Skeletal muscle tissue (tissue), 4 donors: ENCODE data around the gene VAV2. TPM values are rescaled to one million over a fixed set of nuclear protein-coding genes. Genes with fewer than 3 reads are reported as not detected.

Experiments
- H3K27ac ChIP-seq: one replicate; pipeline ENCODE4 v1.7.0; 2013; ENCODE audit warnings: mild to moderate bottlenecking, low read depth, low read length, inconsistent platforms
- H3K27me3 ChIP-seq, 3 donors: one replicate each; pipeline ENCODE4 v1.7.0; 2013; ENCODE audit warnings: low read length in 3 of 3; ENCODE audit not compliant: control insufficient read depth in 3 of 3, insufficient read depth in 3 of 3
- H3K36me3 ChIP-seq, 3 donors: one replicate each; pipeline ENCODE4 v1.7.0; 2013; ENCODE audit warnings: low read length in 3 of 3; ENCODE audit not compliant: control insufficient read depth in 3 of 3, insufficient read depth in 3 of 3
- H3K4me1 ChIP-seq, 3 donors: one replicate each; pipeline ENCODE4 v1.7.0; 2013; ENCODE audit warnings: low read length in 3 of 3, mild to moderate bottlenecking in 3 of 3; ENCODE audit not compliant: control insufficient read depth in 3 of 3, insufficient read depth in 3 of 3
- H3K4me3 ChIP-seq, 3 donors: one replicate each; pipeline ENCODE4 v1.7.0; 2013; ENCODE audit warnings: low read length in 3 of 3
- H3K9ac ChIP-seq, 3 donors: one replicate each; pipeline ENCODE4 v1.7.0; 2013; ENCODE audit warnings: low read length in 3 of 3, mild to moderate bottlenecking in 3 of 3, moderate library complexity in 2 of 3, low read depth in 1 of 3
- H3K9me3 ChIP-seq, 3 donors: one replicate each; pipeline ENCODE4 v1.7.0; 2013; ENCODE audit warnings: low read length in 3 of 3; ENCODE audit not compliant: control insufficient read depth in 3 of 3
- total RNA-seq: library from RNA; depleted of rRNA; stranded (reverse); fragments of >200 nt; gene quantifications from one replicate; pipeline ENCODE4 v1.2.3, GENCODE V29; 2014
- donor health status: Osteomylitis.

The VAV2 gene
- total RNA-seq, 1 donor from 2014 or later = 9.9 TPM

DNA sequence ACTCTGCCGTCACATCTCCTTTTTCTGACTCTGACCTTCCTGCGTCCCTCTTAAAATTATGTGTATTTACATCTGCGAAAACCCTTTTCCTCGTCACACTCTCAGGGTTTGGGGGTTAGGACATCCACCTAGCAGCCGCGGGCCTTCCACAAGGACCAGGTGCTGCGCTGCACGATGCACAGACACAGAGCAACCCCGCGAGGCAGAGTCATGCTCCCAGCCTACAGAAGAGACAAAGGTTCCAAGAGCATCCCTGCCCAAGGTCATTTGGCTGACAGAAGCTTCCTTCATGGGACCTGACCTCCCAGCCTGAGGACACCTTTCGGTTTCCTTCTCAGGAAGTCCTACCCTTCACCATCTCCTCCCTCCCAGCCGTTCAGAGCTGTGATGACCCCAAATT is 135.3 kb downstream of the VAV2 start:
- Histone ChIP-seq H3K4me3 (no peak overlapping the region), H3K9ac (no peak overlapping the region), H3K27me3 (peaks cover 16 to 30% (median 16%) of the 10 kb centered on the region in 3 donors), H3K36me3 (no peaks in the 10 kb centered on the region), H3K9me3 (no peaks in the 10 kb centered on the region), H3K27ac (no peak overlapping the region), H3K4me1 (peaks cover 3 to 6% (median 5%) of the 10 kb centered on the region in 3 donors)

DNA sequence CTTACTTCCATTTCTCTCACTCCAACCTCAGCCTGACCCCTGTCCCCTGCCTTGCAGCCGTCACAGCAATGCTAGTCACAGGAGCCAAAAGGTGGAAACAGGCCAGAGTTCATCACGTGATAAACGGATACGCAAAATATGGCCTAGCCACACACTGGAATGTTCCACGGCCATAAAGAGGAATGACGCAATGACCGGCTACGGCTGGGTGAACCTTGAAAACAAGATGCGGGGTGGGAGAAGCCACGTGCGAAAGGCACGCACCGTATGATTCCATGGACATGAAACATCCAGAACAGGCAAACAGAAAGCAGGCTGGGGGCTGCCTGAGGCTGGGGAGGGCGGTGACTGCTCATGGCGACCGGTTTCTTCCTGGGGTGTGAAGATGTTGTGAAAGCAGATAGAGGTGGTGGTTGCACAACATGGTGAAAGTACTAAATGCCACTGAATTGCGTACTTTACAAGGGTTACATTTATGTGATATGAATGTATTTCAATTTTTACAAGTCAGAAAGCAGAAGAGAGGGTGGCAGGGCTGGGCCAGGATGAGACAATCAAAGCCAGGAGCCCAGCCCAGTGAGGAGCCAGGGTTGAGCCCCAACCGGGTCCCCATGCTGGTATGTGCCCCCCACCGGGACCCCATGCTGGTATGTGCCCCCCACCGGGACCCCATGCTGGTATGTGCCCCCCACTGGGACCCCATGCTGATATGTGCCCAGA is 136.2 kb downstream of the VAV2 start:
- Histone ChIP-seq H3K9me3 (no peaks in the 10 kb centered on the region), H3K27ac (no peak overlapping the region), H3K36me3 (no peaks in the 10 kb centered on the region), H3K4me1 (peaks cover 3 to 5% (median 4%) of the 10 kb centered on the region in 3 donors), H3K4me3 (peak overlapping the region in 1 of 3 donors; percentile 41), H3K27me3 (peaks cover 16 to 25% (median 16%) of the 10 kb centered on the region in 3 donors), H3K9ac (no peak overlapping the region)

DNA sequence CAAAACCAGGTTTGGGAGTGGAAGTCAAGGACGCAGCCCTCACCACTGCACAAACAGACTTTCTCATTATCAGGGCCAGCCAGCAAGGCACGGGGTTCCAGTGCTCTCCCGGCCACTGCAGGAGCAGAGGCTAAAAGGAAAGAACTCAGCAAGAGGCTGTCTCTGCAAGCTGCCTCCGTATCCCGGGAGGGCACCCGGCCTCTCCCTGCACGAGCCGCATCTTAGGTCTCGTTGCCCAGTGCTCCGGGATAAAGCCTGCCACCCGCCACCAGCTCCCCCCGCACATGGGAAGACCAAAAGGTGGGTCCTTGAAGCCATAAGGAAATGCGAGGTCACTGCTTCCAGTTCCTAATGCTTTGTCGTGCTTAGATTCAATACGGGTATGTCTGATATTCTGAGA is 136.8 kb downstream of the VAV2 start:
- Histone ChIP-seq H3K4me3 (no peak overlapping the region), H3K4me1 (peaks cover 3 to 5% (median 4%) of the 10 kb centered on the region in 3 donors), H3K9ac (peak overlapping the region in 1 of 3 donors; percentile 33), H3K36me3 (no peaks in the 10 kb centered on the region), H3K27me3 (peaks cover 12 to 31% (median 16%) of the 10 kb centered on the region in 3 donors), H3K27ac (no peak overlapping the region), H3K9me3 (no peaks in the 10 kb centered on the region)

DNA sequence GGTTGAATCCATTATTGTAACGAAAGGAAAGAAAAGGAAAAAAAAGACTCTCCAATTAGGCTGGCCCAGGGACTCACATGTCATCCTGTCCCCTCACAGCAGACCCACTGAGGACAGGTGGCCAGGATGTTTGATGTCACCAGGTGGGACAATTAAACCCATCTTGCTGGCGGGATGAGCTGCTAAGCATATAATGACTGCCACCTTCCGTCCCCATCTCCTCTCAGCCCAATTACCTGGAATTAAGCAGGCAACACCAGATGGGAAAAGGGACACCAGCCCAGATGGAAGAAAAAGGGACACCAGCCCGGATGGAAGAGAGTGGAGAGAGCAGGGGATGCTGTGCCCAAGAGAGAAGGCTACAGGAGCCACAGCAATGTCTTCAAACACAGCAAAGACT is 137.4 kb downstream of the VAV2 start:
- Histone ChIP-seq H3K27ac (no peak overlapping the region), H3K9ac (no peak overlapping the region), H3K4me1 (peaks cover 3 to 5% (median 4%) of the 10 kb centered on the region in 3 donors)

DNA sequence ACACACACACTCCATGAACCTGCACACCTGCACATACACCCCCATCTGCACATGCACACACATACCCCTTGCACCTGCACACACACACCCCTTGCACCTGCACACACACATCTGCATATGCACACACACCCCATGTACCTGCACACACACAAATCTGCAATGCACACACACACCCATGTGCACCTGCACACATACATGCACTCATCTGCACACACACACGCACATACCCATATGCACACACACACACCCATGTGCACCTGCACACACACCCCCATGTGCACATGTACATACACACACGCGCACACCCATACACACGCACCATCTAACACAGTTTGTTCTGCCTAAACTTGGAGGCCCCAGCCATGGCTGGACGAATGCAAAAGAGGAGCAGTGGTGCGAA is 138.1 kb downstream of the VAV2 start:
- Histone ChIP-seq H3K27me3 (peaks cover 11 to 29% (median 16%) of the 10 kb centered on the region in 3 donors), H3K4me3 (no peak overlapping the region), H3K9ac (no peak overlapping the region), H3K27ac (no peak overlapping the region), H3K9me3 (no peaks in the 10 kb centered on the region), H3K36me3 (no peaks in the 10 kb centered on the region), H3K4me1 (peaks cover 3 to 5% (median 4%) of the 10 kb centered on the region in 3 donors)

More for the DNA sequence above, 137.4 kb downstream of the VAV2 start:
- Histone ChIP-seq H3K4me3 (no peak overlapping the region), H3K36me3 (no peaks in the 10 kb centered on the region), H3K27me3 (peaks cover 11 to 32% (median 16%) of the 10 kb centered on the region in 3 donors), H3K9me3 (no peaks in the 10 kb centered on the region)

DNA sequence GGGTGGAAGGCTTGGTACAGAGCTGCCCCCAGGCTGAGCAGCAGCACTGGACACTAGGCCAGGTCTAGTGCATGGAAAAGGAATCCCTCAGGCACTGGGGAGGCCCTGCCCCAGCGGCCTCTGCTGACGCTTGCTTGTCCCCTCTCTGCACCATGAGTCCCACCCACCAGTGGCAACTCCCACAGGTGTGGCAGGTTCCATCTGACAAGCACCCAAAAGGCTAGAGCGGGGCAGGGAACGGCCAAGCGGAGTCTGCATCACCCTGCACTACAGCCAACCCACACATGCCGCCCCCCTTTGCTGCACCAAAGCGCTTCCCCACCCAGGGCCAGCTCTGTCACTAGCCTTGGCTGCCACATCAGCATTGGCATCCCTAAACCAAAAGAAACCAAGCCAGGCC is 138.8 kb downstream of the VAV2 start:
- Histone ChIP-seq H3K36me3 (no peaks in the 10 kb centered on the region), H3K9ac (no peak overlapping the region), H3K4me1 (peaks cover 3 to 5% (median 4%) of the 10 kb centered on the region in 3 donors)

DNA sequence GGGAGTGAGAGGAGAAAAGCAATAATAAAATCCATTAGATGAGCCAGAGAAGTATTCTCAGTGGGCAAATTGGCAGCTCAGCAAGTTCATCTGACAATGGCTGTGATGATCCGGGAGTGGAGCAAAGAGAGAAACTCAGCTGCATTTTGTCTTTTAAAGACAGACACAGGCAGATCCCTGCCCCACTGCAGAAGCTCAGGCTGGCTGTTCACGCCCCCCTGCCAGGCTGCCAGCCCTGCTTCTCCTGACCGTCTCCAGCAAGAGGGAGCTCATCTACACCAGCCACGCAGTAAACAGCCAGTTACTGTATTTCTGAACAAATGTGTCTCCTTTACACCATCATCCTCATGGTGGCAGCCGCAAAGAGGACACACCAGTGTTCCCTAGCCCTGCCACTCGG is 139.7 kb downstream of the VAV2 start:
- H3K4me3 ChIP-seq = no peak overlapping the region
- H3K36me3 ChIP-seq = no peaks in the 10 kb centered on the region
- peaks cover 11 to 28% (median 16%) of the 10 kb centered on the region in 3 donors for H3K27me3 ChIP-seq
- H3K4me1 ChIP-seq = peaks cover 3 to 5% (median 4%) of the 10 kb centered on the region in 3 donors
- H3K9ac ChIP-seq = no peak overlapping the region
- no peak overlapping the region for H3K27ac ChIP-seq
- H3K9me3 ChIP-seq = no peaks in the 10 kb centered on the region

More for the DNA sequence above, 138.8 kb downstream of the VAV2 start:
- H3K4me3 ChIP-seq = no peak overlapping the region
- H3K27me3 ChIP-seq = peaks cover 11 to 28% (median 16%) of the 10 kb centered on the region in 3 donors
- H3K27ac ChIP-seq = no peak overlapping the region
- H3K9me3 ChIP-seq = no peaks in the 10 kb centered on the region

DNA sequence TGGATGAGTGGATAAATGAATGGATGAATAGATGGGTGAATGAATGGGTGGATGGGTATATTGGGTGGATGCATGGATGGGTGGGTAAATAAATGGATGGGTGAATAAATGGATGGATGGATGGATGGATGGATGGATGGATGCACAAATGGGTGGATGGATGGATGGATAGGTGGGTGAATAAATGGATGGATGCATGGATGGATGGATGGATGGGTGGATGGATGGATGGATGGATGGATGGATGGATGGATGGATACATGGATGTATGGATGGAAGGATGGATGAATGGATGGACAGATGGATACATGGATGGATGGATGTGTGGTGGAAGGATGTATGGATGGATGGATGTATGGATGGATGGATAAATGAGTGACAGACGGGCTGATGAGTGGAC is 140.4 kb downstream of the VAV2 start:
- H3K27ac ChIP-seq = no peak overlapping the region
- H3K9ac ChIP-seq = no peak overlapping the region
- peaks cover 11 to 24% (median 16%) of the 10 kb centered on the region in 3 donors for H3K27me3 ChIP-seq
- H3K4me1 ChIP-seq = peaks cover 3 to 5% (median 4%) of the 10 kb centered on the region in 3 donors
- H3K4me3 ChIP-seq = no peak overlapping the region
- no peaks in the 10 kb centered on the region for H3K36me3 ChIP-seq
- H3K9me3 ChIP-seq = no peaks in the 10 kb centered on the region

DNA sequence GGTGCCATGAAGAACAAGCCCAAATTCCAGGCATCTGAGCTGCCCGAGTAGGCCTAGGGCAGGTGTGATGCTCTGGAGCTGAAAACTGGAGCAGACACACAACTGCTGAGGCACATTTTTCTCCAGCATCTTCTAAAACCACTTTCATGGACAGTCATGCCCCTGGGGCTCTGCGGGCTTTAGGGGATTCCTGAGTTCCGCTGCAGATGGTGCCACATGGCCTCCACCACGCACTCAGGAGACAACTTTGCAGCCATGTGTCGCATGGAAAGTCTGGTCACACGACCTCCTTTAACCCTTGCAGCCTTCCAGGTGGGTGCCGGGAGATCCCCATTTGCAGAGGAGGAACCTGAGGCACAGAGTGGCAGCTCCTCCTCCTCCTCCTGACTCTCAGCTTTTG is 141.2 kb downstream of the VAV2 start:
- peaks cover 10 to 24% (median 16%) of the 10 kb centered on the region in 3 donors for H3K27me3 ChIP-seq
- H3K9ac ChIP-seq = no peak overlapping the region
- no peak overlapping the region for H3K27ac ChIP-seq
- H3K4me3 ChIP-seq = no peak overlapping the region
- H3K4me1 ChIP-seq = peaks cover 3 to 5% (median 4%) of the 10 kb centered on the region in 3 donors
- no peaks in the 10 kb centered on the region for H3K9me3 ChIP-seq
- no peaks in the 10 kb centered on the region for H3K36me3 ChIP-seq

DNA sequence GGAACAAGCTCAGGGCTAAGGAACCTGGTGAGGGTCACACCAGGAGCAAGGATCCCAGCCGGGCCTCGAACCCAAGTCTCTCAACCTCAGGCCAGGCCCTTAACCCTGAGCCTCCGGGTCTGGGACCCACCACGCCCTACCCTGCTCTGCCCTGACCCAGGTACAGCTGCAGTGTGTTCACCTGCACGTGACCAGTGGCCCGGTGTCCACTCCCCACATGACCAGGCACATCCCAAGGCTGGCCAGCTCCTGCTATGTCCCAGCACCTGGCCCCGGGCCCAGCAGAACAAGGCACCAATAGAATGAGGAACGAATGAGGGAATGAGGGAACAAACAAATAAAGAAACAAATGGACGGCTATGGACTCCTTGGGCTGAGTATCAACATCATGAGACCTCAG is 142.0 kb downstream of the VAV2 start:
- Histone ChIP-seq H3K4me3 (no peak overlapping the region), H3K36me3 (no peaks in the 10 kb centered on the region), H3K27me3 (peaks cover 10 to 24% (median 16%) of the 10 kb centered on the region in 3 donors), H3K27ac (no peak overlapping the region), H3K4me1 (peaks cover 0 to 7% (median 6%) of the 10 kb centered on the region in 3 donors), H3K9me3 (no peaks in the 10 kb centered on the region), H3K9ac (no peak overlapping the region)
